GM18861 (cell line): ENCODE measurements around the gene MPLKIP.
"Not testable (repeated sequence)": the region's sequence is repeated elsewhere in the genome, so short reads cannot be mapped to it uniquely, and the experiment has no call there.

Experiments
- ATAC-seq: cut with Tn5 transposase; IDR thresholded peaks from one replicate; pipeline ENCODE4 v1.9.1; 2021; ENCODE audit not compliant: unreplicated experiment

Gene MPLKIP

GRCh38 chr7:40133561-40134427, 628 bp downstream of the MPLKIP start:
- ATAC-seq, result no peak

- no peak for ATAC-seq
Observed at GRCh38 chr7:40122940-40123254, 11.5 kb downstream of the MPLKIP start.

DNA sequence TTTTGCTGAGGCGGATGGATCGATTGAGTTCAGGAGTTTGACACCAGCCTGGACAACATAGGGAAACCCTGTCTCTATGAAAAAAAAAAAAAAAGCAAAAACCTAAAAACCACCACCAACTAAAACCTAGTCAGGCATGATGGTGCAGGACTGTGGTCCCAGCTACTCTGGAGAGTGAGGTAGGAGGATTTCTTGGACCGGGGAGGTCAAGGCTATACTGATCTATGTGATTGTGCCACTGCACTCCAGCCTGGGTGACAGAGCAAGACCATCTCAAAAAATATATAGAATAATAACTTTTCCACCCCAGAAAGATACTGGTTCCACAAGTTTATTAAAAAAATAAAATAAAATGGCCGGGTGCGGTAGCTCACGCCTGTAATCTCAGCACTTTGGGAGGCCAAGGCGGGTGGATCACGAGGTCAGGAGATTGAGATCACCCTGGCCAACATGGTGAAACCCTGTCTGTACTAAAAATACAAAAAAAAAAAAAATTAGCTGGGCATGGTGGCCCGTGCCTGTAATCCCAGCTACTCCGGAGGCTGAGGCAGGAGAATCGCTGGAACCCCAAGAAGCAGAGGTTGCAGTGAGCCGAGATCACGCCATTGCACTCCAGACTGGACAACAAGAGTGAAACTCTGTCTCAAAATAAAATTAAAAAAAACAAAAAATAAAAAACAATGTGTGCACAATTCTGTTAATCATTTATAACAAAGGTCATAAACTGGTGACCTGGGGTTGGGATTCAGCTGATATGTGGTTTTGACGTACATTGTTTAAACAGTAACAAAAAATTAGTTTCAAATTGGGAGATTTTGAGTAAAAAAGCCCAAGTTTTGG, 12.1 kb downstream of the MPLKIP start:
- ATAC-seq, result not testable (repeated sequence)

DNA sequence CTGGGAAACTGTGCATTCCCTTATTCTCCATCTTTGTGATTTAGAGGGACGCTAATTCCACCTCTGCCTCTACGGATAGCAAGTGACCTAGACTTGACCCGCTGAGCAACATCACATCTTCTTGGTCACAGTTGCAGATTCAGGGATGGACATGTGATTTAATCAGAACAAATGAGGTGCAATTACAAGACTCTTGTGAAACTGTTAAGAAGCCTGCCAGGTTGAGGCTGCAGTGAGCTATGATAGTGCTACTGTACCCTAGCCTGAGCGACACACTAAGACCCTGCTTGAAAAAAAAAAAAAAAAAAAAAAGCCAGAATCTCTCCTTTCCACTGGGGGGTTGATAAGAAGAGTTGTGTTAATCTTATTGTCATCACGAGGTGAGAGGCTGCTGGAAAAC, 14.4 kb downstream of the MPLKIP start:
- ATAC-seq, result no peak

GRCh38 chr7:40118201-40118600, 16.2 kb downstream of the MPLKIP start:
- ATAC-seq, result not testable (repeated sequence)

- not testable (repeated sequence) for ATAC-seq
Observed at GRCh38 chr7:40117199-40117598, 17.2 kb downstream of the MPLKIP start.

DNA sequence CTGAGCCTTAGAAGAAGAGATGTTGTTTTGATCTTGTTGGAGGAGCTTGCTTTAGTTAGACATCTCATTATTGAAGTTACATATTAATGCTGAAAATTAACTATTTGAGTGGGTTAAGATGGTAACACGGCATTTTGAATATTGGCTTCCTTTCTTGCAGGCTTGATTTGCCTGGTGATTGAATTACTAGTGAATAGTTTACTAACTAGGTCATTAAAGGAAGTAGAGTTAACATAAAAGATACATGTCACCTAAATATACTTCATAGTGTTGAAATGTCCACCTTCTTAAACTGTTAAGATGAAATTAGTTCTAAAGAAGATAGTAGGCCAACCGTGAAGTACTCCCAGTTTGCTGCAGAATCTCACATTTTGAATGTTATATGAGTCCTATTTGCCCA, 18.5 kb downstream of the MPLKIP start:
- ATAC-seq, result no peak

- ATAC-seq, result no peak
Observed at GRCh38 chr7:40105879-40106473, 28.4 kb downstream of the MPLKIP start.

GRCh38 chr7:40102897-40103296, 31.5 kb downstream of the MPLKIP start:
- no peak for ATAC-seq

DNA sequence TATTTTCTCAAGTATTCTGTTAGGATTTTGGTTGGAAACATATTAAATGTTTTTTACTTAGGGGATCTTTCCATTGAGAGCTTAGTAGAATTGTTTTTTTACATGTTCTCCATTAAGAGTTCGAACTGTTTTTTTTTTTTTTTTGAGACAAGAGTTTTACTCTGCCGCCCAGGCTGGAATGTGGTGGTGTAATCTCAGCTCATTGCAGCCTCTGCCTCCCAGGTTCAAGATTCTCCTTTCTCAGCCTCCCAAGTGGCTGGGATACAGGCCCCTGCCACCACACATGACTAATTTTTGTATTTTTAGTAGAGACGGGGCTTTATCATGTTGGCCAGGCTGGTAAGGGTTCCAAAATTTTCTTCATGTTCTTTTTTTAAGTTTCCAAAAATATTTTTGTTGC, 33.2 kb downstream of the MPLKIP start:
- no peak for ATAC-seq

GRCh38 chr7:40099837-40100236, 34.6 kb downstream of the MPLKIP start:
- ATAC-seq, result no peak

DNA sequence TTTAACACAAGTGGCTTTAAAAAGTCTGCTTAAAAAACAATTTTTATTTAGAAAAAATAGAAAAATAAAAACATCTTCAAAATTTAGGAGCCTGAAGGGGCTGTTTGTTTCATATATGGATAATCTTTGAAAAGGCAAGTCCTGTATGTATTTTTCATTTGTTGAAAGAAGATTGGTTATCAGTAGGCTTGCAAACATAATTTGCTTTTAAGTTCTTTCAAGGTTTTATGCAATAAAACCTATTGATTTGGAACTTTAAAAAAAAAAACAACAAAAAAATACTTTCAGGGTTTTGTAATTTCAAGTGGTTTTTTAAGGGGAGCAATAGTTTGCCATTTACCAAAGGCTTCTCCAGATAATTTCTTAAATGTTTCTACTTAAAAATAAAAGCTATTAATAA, 35.6 kb downstream of the MPLKIP start:
- no peak for ATAC-seq

DNA sequence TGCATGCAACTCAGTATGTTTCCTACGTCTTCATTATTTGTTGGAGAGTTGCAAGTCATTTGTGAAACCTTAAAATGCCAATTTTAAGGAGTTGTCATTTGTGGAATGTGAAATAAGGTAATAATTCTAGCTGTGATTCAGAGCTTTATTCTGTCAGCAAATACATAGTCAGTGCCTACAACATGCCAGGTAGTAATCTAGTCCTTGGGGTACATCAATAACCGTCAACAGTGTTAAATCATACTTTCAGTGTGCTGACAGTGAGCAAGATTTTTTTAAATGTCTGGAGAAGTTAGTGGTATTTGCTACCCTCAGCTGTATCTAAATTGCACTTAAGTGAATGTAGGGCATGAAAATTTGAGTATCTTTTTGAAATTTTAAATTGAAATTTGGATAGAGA, 36.7 kb downstream of the MPLKIP start:
- no peak for ATAC-seq

- no peak for ATAC-seq
Observed at GRCh38 chr7:40095695-40096327, 38.6 kb downstream of the MPLKIP start.

DNA sequence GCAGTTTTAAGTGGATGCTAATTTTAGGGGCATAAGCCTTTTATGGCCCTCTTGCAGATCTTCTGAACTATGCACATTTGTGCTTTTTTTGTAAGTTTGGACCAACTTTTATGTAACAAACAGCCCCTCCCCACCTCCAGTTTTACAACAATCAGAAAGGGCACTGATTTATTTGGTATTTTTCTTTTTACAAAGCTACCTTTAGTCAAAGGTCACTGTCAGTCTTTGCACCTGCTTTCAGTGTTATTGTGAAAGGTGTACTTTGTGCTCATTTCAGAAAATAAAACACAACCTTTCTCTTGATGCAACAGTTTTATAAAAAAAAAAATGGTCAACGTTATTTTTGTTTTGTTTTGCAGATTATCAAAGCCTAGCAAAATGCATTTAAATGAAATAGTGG, 39.2 kb downstream of the MPLKIP start:
- no peak for ATAC-seq

DNA sequence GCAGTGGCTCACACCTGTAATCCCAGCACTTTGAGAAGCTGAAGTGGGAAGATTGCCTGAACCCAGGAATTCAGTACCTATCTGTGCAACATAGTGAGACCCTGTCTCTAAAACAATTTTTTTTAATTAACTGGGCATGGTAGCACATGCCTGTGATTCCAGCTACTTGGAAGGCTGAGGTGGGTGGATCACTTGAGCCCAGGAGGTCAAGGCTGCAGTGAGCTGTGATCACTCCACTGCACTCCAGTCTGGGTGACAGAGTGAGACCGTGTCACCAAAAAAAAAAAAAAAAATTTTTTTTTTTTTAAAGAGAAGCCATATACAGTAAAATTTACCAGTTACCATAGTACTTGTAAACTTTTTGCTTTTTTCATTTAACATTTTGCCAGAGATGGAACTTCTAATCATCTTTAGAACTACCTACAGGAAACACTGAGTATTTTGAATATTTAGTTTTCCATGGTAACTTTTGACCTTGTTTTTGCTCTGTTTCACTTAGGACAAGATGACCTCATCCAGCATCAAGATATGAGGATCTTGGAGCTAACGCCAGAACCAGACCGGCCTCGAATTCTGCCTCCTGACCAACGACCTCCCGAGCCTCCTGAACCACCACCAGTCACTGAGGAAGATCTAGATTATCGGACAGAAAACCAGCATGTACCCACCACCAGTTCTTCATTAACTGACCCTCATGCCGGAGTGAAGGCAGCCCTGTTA, 40.6 kb downstream of the MPLKIP start:
- no peak for ATAC-seq

DNA sequence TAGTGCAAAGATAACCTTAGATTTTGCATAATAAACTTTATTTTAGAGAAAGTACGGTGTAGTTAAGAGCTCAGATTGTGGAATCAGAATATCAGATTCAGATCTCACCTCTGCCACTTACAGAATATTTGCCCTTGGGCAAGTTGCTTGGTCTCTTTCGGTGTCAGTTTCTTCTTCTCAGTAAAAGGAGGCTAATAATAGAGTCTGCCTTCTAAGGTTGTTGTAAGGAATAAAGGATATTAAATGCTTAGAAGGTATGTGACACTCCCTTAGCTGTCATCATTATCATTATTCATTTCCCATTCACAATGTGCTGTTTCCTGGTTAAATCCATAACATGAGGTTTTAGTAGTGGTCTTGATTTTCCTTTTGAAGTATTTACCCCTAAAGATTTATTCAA, 42.2 kb downstream of the MPLKIP start:
- no peak for ATAC-seq

- ATAC-seq, result no peak
Observed at GRCh38 chr7:40077849-40078248, 56.6 kb downstream of the MPLKIP start.
